Activated gamma-delta T cell treated with anti-CD3 and anti-CD28 coated beads, Interleukin-2, amount 50 U/mL, for 16 hours (primary cell): Measurements from ENCODE around the gene SLC6A2.

Experiments
- DNase-seq: peaks from one replicate; pipeline ENCODE4 v3.0.0-alpha.2; 2020; ENCODE audit warnings: low read depth

SLC6A2 gene

DNA sequence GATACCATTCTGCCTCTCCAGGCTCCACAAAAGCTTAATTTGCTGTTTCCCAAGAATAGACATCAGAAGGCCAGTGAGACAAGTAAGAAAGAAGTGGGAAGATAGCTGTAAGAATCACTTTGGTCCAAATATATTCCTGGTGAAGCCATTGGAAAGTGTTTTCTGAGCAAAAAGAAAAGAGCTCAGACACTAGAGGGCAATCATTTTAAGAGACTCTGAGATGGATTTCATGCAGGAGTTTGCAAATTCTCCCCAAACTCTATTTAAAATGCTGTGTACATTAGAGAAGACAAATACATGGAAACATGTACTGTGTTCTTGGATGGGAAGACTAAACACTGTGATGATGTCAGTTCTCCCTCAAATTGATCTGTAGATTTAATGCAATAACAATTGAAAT, 8.0 kb upstream of the SLC6A2 start:
- DNase-seq, result no peak

DNA sequence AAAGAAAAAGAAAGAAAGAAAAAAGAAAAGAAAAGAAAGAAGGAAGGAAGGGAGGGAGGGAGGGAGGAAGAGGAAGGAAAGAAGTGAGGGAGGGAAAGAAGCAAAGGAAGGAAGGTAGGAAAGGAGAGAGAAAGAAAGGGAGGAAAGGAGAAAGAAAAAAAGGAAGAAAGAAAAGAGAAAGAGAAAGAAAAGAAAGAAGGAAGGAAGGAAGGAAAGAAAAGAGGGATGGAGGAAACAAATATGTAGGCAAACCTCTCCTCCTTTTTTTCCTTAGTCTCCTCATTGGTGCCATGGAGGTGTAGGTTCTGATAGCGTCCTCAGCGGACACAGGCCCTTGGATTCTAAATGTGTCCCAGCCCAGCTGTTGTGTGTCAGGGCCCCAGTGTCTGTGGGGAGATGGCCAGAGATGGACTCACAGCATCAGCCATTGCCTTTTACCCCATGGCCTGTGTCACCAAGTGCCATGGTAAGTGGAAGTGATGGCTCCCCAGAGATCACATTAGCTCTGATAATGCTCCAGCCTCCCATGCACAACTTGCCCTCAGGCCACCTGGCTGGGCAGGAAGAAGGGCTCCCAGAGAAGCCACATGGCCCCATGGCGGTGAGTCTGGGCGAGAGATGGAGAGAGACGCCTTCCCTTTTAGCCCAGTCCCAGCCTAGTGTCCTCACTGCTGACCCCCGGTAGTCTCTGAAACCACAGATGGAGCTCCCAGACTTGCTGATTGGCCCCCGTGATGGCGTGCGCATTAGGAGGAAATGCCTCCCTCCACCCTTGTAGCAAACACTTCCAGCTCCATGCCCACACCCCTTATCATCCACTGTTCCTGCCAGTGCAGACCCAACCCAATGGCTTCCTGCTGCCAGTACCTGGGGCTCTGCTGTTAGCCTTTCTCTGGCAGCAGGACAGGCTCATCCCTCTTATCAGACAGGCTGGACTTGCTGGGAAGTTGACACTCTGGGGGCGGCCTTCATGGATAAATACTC, 3.7 kb upstream of the SLC6A2 start:
- no peak for DNase-seq

DNA sequence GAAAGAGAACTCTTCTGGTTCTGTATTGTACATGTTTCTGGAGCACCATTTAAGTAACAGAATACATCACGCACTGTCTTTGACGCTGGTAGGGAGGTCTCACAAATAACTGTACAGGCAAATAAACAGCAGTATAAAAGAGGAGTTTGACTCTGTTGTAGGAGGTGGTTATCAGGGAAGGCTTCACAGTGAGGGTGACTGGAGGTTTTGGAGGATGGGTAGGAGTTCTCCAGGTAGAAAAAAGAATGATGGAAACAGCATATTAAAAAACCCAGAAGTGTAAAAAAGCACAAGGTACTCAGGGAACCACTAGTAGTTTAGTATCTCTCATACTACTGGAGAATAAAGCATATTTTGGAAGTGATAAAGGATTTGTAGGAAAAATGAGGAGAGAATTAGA, 2.7 kb upstream of the SLC6A2 start:
- no peak for DNase-seq

DNA sequence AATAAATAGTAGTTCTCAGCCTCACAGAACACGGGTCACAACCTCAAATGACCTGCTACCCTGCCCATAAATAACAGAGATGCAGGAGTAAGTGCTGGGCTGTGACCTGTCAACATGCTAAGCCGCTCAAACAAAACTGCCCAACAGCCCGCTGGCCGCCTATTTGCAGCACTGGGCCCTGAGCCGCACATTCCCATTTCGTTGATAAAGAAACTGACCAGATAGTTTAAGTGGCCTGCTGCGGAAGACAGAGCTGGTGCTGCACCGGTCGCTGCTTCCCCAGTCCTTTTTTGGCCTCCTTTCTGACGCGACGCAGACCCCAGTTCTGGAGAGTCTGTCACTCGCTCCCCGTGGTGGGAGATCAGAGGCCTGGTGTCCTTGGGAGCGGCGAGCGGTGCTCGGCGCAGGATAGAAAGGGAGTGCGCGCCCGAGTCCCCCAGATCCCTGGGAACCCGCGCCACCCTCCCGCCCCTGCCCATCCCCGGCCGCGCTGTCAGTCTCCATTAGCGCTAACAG, 349 bp upstream of the SLC6A2 start:
- DNase-seq, result no peak

DNA sequence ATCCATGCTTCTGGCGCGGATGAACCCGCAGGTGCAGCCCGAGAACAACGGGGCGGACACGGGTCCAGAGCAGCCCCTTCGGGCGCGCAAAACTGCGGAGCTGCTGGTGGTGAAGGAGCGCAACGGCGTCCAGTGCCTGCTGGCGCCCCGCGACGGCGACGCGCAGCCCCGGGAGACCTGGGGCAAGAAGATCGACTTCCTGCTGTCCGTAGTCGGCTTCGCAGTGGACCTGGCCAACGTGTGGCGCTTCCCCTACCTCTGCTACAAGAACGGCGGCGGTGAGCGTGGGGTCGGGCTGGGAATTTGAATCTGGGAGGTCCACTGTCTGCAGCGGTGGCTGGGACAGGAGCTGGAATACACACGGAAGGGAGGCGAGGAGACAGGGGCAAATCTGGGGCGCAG, 904 bp downstream of the SLC6A2 start:
- no peak for DNase-seq

DNA sequence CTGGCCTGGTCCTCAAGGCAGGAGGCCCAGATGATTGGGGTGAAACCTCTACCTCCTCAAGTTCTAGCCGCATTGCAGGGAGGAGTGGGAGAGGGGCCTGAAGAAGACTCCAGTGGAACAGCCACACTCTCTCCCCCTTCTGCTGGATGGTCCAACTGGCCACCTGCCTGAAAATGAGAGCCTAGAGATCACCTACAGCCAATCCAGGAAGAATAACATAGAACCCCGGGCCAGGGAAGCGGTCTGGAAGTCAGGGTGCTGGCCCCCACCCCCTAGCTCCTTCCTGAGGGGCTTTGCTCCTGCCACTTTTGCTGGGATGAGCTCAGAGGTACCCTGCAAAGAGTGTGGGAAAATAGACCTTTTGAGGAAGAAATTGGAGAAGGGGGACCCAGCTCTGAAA, 1.8 kb downstream of the SLC6A2 start:
- no peak for DNase-seq

DNA sequence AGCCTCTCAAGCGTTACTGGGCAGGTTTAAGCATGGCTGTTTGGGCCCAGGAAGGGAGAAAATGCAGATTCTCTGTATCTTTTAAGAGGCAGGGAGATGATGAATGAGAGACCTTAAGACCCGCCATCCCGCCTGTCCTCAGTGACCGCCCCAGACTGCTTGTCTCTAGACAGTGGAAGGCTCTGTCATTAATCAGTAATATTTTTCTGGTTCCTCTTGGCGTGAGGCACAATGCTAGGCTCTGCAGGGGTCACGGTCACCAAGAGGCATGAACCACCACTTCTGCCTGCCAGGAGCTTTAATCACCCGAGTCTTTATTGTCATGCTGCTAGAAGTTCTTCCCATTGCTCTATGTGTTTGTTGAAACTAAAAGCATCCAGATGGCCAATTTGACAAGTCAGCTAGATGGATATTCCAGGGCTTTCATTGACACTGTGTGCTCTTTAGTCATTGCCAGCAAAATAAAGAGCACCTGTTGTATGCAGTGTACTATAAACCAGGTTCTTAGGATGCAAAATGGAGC, 3.2 kb downstream of the SLC6A2 start:
- DNase-seq, result no peak

DNA sequence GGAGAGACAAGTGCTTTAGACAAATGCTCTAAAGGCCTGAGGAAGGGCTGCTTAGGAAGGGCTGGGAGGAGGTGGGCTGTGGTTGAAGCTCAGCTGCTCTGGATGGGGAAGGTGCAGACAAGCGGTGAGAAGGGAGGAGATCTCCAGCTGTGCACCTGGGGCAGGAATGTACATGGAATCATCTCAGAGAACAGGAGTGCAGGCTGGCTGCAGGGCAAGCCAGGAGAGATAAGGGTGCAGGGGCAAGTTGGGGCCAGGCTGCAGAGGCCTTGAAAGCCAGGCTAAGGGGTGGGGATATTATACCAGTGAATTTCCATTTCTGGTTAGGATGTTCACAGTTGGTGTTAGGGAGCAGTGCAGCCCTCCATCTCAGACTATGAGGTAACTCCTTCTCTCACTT, 4.2 kb downstream of the SLC6A2 start:
- DNase-seq, result no peak

DNA sequence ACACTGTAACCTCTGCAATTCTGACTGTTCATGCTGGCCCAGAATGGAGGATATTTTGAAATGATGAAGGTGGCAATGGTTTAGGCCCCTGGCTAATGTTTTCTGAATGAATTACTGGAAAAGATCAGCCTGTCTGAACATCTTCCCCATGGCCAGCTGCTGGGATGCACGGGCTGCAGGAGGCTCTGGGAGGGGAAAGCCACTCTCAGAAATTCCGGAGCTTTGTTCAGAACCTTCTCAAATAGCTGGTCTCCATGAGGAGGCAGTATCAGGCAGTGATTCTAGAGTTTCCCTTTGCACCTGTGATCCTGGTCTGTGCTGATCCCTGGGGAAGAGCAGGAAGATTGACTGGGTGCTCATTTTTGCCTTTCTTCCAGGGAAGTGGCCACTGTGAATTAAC, 5.0 kb downstream of the SLC6A2 start:
- DNase-seq, result no peak

DNA sequence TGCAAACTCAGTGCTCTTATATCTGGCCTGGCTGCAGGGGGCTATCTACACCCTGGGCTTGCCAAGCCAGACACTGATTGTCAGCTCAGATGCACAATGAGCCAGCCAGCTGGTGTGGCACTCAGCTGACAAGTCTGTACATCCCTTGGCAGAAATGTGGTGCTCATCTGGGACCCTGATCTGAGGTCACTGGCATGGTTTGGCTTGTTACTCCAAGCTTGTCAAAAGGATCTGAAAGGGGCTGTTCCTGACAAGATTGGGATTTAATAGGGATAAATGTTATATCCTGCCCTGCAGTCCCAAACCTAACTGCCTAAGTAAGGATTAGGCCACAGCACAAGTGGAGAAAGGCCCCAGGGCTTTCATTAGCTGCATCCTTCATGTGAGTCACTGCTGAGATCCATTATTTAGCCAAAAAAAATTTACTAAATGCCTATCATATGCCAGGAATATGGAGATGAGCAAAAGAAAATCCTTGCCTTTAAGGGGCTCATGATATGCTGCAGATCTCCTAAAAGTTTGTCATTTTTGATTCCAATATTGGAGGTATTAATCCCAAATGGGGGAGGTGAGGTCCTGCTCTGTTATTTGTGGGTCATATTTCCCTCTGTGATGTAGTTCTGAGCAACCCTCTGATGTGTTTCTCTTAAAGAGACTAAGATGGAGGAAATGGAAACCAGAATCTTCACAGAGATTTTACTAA, 6.3 kb downstream of the SLC6A2 start:
- DNase-seq, result no peak

DNA sequence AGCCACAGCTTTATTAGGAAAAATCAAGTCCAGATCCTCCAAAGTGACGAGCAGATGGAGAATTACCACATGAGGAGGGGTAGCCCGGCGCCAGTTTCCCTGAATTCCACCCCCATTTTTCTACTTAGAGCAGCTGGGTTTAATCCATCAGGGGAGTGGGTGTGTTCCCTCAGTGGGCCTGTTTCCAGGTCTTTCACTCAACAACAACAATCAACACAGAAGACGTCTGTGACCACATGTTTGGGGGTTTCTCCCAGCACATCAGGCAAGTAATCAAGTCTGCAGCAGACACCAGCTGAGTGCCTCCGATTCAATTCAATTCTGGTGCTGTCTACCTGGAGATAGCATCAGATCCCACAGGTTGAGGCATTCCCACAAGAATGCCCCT, 6.8 kb downstream of the SLC6A2 start:
- no peak for DNase-seq

DNA sequence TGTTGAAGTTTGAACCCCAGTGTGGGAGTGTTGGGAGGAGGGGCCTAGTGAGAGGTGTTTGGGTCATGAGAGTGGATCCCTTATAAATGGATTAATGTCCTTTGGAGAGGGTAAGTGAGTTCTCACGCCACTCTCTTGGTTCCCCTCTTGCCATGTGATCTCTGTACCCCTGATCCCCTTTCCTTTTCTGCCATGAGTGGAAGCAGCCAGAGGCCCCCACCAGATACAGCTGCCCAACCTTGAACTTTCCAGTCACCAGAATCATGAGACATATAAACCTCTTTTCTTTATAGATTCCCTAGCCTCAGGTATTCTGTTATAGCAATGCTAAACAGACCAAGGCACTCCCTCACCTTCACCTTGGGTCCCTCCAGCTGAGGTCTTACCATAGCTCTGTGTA, 7.4 kb downstream of the SLC6A2 start:
- DNase-seq, result no peak

DNA sequence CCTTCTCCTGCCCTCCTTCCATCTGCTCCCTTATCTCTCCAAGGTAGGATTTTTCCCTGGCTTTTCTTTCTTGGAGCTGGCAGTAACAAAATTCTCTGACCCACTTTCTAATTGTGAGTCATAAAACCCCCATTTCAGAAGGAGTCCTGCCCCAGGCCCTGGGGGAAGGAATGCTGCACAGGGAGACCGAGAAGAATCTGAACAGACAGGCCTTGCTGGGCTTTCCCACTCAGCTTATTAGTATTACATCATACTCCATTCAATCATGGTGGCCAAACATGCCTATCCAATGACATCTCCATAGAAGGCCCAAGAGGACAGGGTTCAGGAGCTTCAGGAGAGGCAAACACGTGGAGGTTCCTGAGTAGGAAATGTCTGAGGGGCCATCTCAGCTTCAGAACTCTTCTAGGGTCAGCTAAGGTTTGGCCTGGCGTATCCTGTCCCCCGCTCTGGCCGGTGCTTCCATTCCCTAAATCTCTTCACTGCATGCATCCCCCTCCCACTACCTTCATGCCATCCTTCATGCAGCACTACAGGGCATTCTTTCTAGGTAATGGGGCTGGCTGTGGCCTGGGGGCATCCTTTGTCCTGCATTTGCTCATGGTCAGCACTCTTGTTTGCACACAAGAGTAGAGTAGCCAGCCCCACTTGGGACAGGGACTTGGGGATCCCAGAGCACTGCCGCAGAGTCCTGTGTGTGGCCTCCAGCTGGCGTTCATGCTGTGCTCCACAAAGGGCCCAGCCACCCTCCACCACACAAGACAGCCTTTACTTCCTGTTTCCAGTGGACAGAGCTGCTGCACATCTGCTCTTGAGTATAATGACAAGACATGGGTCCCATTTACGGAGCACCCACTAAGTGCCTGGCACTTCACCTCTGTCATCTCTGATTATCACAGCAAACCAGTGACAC, 8.2 kb downstream of the SLC6A2 start:
- no peak for DNase-seq

DNA sequence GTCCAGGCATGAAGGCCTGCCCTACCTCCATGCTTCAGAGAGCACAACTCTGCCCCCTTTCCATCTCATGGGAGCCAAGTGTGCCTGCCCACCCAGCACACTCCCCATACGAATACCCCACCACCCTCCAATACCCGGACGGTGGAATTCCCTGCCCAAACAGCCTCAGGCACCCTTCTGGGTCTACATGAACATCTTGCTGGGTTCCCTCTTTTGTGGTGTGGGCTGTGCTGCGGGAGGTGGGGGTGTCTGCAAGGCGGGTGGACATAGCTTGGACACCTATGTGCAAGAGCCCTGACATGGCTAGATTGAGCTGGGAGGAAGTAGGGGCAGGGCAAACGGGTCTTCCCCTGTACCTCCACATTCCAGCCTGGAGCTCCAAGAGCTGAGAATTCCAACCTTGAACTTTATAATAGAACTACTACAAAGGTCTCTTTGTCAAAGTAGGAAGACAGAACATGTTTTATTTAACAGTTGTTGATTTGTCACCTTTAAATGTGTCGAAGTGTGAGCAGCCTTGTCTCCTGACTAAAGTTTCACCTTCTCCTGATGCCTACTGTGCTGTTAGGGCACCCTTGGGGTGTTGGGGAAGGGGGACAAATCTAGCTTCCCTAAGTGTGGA, 9.1 kb downstream of the SLC6A2 start:
- DNase-seq, result no peak

DNA sequence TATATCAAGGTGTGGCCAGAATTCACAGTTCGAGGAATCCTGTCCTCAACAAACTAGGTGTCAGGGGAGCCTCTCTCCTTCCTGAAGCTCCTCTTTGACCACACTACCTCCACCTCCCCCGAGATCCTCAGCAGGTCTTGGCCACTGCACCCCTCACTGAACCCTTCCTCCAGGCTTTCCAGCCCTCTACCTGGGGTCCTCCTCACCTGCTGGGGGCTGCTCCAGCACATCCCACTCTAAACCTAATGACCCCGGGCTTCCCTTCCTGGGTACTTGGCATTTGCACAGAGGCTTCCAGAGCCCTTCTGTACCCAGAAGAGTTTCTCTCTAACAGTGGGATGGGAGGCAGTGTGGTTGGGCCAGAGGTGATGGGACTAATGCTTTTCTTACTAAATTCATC, 9.7 kb downstream of the SLC6A2 start:
- DNase-seq, result no peak

DNA sequence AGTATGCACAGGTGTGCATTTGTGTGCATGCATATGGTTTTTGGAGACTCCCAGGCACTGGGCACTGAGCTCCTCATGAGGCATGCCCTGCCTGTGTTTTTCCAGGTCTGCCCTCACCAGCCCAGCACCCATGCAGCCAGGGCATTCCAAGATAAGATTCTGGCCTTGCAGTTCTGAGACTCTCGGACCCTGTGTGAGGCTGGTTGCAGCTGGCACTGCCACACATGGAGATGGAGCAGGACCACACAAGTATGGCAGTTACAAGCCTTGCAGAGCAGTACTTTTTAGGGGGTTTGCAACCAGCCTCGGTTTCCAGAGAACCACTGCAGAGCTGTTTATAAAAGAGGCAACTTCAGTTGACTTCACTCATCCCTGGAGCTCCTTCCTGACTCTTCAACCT, 10.2 kb downstream of the SLC6A2 start:
- DNase-seq, result no peak

DNA sequence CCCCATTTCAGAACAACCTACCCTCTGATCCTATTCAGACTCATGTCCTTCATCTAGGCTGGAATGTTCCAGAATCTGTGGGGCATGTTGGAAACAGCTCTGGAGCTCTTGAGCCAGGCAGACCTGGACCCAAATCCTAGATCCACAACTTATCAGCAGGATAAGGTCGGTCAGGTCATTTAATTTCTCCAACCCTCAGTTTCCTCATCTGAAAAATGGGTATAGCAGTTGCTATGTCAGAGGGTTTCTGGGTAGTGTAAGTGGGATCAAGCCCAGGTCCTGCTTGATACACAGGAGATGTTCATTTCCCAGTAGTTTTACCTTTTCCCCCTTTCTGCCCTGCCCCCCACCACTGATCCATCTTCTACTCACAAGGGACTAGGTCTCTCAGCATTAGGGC, 12.0 kb downstream of the SLC6A2 start:
- DNase-seq, result no peak

DNA sequence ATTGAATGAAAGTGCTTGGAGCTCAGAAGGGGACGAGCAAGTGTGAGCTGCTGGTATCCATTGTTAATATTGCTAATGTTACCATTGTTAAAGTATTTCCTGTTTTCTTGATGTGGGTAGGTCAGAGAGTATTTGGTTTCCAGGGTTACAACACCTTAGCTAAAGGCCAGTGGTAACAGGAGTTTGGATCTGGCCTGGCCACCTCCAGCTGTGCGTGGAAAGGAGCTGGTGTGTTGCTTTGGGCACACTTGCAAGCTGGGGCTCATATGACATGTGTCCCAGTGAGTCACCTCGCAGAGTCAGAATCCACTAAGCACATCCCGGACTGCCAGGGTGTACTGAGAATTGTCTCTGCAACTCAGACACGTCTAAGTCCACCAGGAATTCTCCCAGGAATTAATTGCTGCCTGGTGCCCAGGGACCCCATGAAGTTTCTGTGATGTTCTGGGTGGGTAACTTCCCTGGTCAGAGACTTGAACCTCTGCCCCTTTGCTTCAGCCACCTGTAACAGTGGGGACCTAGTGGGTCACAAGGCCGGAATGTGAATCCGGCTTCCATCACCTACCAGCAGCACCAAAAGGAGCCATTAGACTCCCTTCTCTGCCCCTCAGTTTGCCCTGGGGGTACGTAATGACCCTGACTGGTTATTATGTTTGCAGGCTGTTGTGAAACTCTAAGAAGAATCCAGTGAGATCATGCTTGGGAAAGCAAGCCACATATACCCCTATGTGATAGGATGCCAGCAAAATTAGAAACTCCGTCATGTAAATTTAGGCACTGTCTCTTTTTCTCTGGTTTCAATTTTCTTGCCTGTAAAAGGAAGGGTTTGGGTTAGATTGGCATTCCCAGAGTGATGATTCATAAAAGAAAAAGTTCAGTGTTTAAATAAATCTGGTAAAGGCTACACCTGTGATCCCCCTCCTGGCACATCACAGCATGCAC, 12.8 kb downstream of the SLC6A2 start:
- no peak for DNase-seq

DNA sequence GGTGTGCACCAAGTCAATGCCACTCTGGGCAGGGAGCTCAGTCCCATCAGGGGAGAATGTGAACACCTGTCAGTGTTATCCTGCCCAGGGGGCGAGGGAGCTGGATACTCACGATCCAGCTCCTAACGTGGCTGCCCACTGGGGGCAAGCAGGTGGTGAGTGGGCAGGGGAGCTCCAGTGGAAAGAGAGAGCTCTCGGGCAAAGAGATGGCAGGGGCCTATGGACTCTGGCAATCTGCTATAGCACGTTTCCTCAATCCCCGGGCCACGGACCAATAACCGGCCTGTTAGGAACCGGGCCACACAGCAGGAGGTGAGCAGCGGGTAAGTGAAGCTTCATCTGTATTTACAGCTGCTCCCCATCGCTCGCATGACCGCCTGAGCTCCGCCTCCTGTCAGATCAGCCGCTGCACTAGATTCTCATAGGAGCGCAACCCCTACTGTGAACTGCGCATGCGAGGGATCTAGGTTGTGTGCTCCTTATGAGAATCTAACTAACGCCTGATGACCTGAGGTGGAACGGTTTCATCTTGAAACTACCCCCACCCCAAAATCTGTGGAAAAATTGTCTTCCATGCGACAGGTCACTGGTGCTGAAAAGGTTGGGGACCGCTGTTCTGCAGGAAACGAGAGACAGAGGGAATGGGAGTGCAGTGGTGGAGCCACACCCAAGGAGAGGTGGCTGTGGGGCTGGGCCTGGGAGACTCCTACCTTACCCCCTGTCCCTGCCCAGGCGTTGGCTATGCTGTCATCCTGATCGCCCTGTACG, 15.6 kb downstream of the SLC6A2 start:
- DNase-seq, result no peak

DNA sequence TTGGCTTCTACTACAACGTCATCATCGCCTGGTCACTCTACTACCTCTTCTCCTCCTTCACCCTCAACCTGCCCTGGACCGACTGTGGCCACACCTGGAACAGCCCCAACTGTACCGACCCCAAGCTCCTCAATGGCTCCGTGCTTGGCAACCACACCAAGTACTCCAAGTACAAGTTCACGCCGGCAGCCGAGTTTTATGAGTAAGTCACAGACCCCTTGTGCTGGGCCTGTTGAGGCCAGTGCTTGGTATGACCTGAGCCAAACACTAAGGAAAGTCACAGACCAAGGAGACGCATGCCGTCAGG, 16.1 kb downstream of the SLC6A2 start:
- no peak for DNase-seq
